Fibroblast of lung (primary cell): ENCODE results near the gene TPST2.

Source experiments
- CTCF ChIP-seq, 2 donors: IDR thresholded peaks in 1 of 2; conservative IDR thresholded peaks in 1 of 2; 1 replicate in 1 of 2; 2 replicates in 1 of 2; pipeline ENCODE4 v1.5.1; 2011 to 2012; ENCODE audit warnings: low read length in 2 of 2, control low read depth in 1 of 2, inconsistent platforms in 1 of 2, low read depth in 1 of 2, mild to moderate bottlenecking in 1 of 2
- EZH2 ChIP-seq: IDR thresholded peaks from 2 replicates; pipeline ENCODE4 v1.5.1; 2012; ENCODE audit warnings: low read length, control low read depth, mild to moderate bottlenecking; ENCODE audit errors: missing control alignments

- no peak for TF ChIP-seq CTCF (conservative IDR thresholded peaks at IDR 0.05 in 1 of 2, IDR thresholded peaks at IDR 0.05 in 1 of 2; ENCODE audit: low read depth in 1 of 2, low read length in 2 of 2)
- TF ChIP-seq EZH2: no peak
These were observed 73.4 kb downstream of the TPST2 start for GRCh38 chr22:26516503-26516902.
